BE2C (cell line): ENCODE measurements around the gene PGLYRP2.
"Not testable (repeated sequence)": the region's sequence is repeated elsewhere in the genome, so short reads cannot be mapped to it uniquely, and the experiment has no call there.

ENCODE experiments used
- DNase-seq: peaks from one replicate; pipeline ENCODE4 v3.0.0-alpha.2; 2020
- H3K27me3 ChIP-seq: fragments of 250-450 bp; sonication (Bioruptor Pico); 2 replicates; pipeline ENCODE4 v1.5.1; 2020; ENCODE audit warnings: mild to moderate bottlenecking
- H3K36me3 ChIP-seq: fragments of 250-450 bp; sonication (Bioruptor Pico); 2 replicates; pipeline ENCODE4 v1.5.1; 2020; ENCODE audit warnings: mild to moderate bottlenecking
- H3K4me1 ChIP-seq: fragments of 250-450 bp; sonication (Bioruptor Pico); 2 replicates; pipeline ENCODE4 v1.5.1; 2020
- H3K4me3 ChIP-seq: 2 replicates; pipeline ENCODE4 v1.5.1; 2011; ENCODE audit warnings: low read depth, low read length
- H3K9me3 ChIP-seq: fragments of 250-450 bp; sonication (Bioruptor Pico); 2 replicates; pipeline ENCODE4 v1.5.1; 2020
- TF ChIP-seq, protein P1 (sequence below): IDR thresholded peaks from 2 replicates; pipeline ENCODE4 v1.5.1; 2012; ENCODE audit warnings: mild to moderate bottlenecking, low read depth, low read length

PGLYRP2 gene

DNA sequence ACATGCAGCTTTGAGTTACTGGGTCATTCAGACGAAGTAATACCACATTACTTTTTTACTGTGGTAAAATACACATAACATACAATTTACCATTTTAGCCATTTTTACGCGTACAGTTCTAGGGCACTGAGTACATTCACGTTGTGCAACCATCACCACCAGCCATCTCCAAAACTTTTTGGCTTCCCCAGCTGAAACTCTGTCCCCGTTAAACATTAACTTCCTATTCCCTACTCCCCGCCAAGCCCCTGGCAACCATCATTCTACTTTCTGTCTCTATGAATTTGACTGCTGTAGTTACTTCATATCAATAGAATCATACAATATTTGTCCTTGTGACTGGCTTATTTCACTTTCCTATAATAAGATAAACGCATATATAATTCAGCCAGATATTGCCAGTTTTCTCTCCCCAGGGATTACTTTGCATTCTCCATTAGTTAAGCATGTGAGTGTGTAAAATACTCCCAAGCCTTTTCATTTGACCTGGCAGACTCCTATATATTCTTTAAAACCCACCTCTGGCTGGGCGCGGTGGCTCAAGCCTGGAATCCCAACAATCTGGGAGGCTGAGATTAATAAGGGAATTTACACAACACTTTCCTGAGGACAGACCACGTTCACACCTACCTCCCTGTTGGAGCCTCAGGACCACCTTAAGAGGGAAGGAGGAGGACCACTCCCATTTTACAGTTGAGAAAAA, 19.0 kb upstream of the PGLYRP2 start:
- Histone ChIP-seq H3K4me3 (no peak overlapping the region), H3K27me3 (peaks cover 7% of the 10 kb centered on the region; the same call in 1 of the 2 replicates)

DNA sequence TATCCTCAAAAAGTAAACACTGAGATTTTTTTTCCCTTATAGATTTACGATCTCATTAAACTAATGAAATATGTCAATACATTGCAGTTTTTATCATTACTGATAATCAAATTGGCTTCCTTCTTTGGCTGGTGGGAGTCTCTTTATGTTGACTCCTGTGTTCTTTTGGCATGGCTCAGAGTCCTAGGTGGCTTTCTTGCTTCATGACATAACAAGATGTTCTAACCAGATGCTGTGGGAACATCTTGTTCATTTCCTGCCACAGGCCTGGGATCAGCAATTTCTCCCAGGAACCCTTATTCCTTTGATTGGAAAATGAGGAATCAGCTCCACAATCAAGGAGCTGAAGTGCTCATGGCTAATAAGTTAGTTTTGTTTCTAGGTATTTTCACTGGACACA, 15.8 kb upstream of the PGLYRP2 start:
- no peak for DNase-seq
- Histone ChIP-seq H3K27me3 (no peaks in the 10 kb centered on the region), H3K4me3 (no peak overlapping the region), H3K9me3 (no peaks in the 10 kb centered on the region), H3K36me3 (no peaks in the 10 kb centered on the region), H3K4me1 (no peaks in the 10 kb centered on the region)
- TF ChIP-seq, protein P1, sequence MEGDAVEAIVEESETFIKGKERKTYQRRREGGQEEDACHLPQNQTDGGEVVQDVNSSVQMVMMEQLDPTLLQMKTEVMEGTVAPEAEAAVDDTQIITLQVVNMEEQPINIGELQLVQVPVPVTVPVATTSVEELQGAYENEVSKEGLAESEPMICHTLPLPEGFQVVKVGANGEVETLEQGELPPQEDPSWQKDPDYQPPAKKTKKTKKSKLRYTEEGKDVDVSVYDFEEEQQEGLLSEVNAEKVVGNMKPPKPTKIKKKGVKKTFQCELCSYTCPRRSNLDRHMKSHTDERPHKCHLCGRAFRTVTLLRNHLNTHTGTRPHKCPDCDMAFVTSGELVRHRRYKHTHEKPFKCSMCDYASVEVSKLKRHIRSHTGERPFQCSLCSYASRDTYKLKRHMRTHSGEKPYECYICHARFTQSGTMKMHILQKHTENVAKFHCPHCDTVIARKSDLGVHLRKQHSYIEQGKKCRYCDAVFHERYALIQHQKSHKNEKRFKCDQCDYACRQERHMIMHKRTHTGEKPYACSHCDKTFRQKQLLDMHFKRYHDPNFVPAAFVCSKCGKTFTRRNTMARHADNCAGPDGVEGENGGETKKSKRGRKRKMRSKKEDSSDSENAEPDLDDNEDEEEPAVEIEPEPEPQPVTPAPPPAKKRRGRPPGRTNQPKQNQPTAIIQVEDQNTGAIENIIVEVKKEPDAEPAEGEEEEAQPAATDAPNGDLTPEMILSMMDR: no peak

More for the DNA sequence above, 19.0 kb upstream of the PGLYRP2 start:
- no peak for DNase-seq
- TF ChIP-seq, protein P1: no peak
- Histone ChIP-seq H3K4me1 (no peaks in the 10 kb centered on the region), H3K36me3 (no peaks in the 10 kb centered on the region), H3K9me3 (no peaks in the 10 kb centered on the region)

DNA sequence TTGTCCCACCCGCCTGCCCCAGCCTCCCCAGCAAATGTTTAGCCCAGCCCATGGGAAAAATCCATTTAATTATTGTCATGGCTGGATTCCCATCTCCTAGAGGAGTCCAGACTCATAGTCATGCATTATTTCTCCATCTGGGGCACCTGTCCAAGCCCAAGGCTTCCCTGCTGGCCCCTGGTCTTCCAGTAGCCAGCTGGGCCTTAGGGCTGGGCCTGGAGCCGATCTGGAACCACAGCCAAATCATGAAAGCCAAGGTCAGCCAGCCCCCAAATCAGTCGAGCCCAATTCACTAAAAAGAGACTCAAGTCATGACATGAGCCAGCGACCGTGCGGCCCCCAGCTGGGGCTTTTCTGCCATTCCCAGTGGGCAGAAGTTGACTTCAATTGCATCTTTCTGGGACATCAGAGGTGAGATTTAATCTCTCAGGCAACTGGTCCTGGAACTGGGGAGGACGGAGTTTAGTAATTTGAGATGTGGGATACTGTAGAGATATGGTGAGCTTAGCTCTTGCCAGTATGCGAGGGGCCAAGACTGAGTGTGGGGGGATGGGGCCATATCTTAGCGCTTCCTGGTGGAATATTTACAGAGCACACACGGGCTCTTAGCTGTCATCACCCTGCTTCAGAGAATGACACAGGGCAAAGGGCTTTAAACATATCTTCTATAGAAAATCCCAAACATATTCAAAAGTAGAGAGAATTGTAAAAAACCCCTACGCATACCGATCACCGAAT, 9.4 kb upstream of the PGLYRP2 start:
- no peaks in the 10 kb centered on the region for H3K36me3 ChIP-seq
- no peaks in the 10 kb centered on the region for H3K4me1 ChIP-seq
- no peaks in the 10 kb centered on the region for H3K27me3 ChIP-seq
- H3K4me3 ChIP-seq: no peak overlapping the region
- TF ChIP-seq, protein P1: no peak
- no peak for DNase-seq
- 0 out of 2 replicates have a peak, but pooled peaks cover 3% of the 10 kb centered on the region for H3K9me3 ChIP-seq

DNA sequence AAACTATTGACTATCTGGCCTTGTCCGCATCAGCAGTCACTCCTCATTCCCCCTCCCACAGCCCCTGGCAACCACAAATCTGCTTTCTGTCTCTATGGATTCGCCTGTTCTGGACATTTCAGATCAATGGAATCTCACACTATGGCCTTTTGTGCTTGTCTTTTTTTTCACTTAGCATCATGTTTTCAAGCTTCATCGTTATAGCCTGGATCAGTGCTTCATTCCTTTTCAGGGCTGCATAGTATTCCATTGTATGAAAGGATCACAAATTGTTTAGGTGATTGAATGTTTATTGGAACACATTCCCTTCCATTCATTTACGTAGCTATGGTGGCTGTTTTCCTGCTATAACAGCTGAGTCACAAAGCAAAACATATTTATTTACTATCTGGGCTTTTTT, 7.7 kb upstream of the PGLYRP2 start:
- Histone ChIP-seq H3K9me3 (0 out of 2 replicates have a peak, but pooled peaks cover 3% of the 10 kb centered on the region), H3K4me1 (no peaks in the 10 kb centered on the region), H3K36me3 (no peaks in the 10 kb centered on the region), H3K27me3 (no peaks in the 10 kb centered on the region), H3K4me3 (no peak overlapping the region)
- TF ChIP-seq, protein P1: no peak
- no peak for DNase-seq

DNA sequence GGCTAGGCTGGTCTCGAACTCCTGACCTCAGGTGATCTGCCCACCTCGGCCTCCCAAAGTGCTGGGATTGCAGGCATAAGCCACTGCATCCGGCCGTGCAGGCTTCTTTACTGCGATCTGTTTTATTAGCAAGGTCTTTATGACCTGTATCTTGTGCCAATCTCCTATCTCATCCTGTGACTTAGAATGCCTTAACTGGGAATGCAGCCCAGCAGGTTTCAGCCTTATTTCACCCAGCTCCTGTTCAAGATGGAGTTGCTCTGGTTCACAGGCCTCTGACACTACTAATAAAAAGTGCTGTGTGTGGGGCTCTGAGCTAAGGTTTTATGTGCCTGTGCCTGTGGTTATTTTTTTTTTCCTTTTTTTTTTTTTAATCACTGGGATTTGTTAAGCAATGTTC, 6.5 kb upstream of the PGLYRP2 start:
- H3K4me1 ChIP-seq, DNase-seq, H3K9me3 ChIP-seq, H3K36me3 ChIP-seq, H3K4me3 ChIP-seq, H3K27me3 ChIP-seq: not testable (repeated sequence)

DNA sequence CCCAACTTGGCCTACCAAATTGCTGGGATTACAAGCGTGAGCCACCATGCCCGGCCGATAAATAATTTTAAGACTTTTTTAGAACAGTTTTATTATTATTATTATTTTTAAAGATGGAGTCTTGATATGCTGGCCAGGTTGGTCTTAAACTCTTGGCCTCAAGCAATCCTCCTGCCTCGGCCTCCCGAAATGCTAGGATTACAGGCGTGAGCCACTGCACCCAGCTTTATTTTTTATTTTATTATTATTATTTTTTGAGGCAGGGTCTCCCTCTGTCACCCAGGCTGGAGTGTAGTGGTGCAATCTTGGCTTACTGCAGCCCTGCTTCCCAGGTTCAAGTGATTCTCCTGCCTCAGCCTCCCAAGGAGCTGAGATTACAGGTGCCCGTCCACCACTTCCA, 1.7 kb upstream of the PGLYRP2 start:
- H3K36me3 ChIP-seq, H3K9me3 ChIP-seq, H3K4me3 ChIP-seq, H3K4me1 ChIP-seq, H3K27me3 ChIP-seq, DNase-seq: not testable (repeated sequence)

DNA sequence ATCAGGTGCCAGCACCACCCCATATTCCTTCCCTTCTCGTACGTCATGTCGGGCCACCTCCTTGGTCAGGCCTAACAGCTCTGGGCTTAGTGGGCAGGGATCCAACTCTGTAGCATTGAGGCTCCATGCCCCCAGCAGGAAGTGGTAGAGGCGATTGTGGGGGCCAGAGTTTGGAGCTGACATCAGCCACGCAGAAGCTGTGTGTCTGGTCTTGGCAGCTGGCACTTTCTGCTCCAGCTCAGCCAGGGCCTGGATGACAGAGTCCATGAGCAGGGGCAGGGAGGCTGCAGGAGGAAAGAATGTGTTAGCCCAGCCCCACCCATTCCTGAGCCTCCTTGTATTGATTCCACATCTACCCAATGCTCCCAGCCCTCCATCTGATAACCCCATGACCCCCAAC, 3.0 kb downstream of the PGLYRP2 start:
- H3K4me3 ChIP-seq: no peak overlapping the region
- no peaks in the 10 kb centered on the region for H3K9me3 ChIP-seq
- H3K27me3 ChIP-seq: no peaks in the 10 kb centered on the region
- H3K4me1 ChIP-seq: no peaks in the 10 kb centered on the region
- no peaks in the 10 kb centered on the region for H3K36me3 ChIP-seq
- DNase-seq: no peak
- TF ChIP-seq, protein P1: no peak
